Right lobe of liver (tissue), 6 donors: ENCODE results near the gene TAOK3. TPM values are rescaled to one million over a fixed set of nuclear protein-coding genes. Genes with fewer than 3 reads are reported as not detected.
"Not testable (repeated sequence)": the region's sequence is repeated elsewhere in the genome, so short reads cannot be mapped to it uniquely, and the experiment has no call there.

Experiments
- ATAC-seq, 4 donors: fragments of 200-7000 bp; cut with Tn5 transposase; one replicate each; pipeline ENCODE4 v1.9.1; 2020; ENCODE audit warnings: mild to moderate bottlenecking in 4 of 4, moderate library complexity in 4 of 4
- DNase-seq, 3 donors: peaks; one replicate each; pipeline ENCODE4 v3.0.0-alpha.2; 2020
- H3K27ac ChIP-seq, 3 donors: fragments of 200-600 bp; one replicate each; pipeline ENCODE4 v1.8.0; 2022
- H3K27me3 ChIP-seq, 2 donors: fragments of 200-600 bp; one replicate each; pipeline ENCODE4 v1.8.0; 2022
- H3K36me3 ChIP-seq, 4 donors: fragments of 200-600 bp; sonication (generic) in 1 of 4; one replicate each; pipeline versions ENCODE4 v1.5.1 to v1.8.0; 2017 to 2022; ENCODE audit warnings: control low read depth in 1 of 4
- H3K4me1 ChIP-seq, 4 donors: fragments of 200-600 bp; sonication (generic) in 1 of 4; one replicate each; pipeline versions ENCODE4 v1.5.1 to v1.8.0; 2017 to 2022; ENCODE audit warnings: control low read depth in 1 of 4
- H3K4me3 ChIP-seq, 3 donors: fragments of 200-600 bp; one replicate each; pipeline ENCODE4 v1.8.0; 2022
- H3K9me3 ChIP-seq, 4 donors: fragments of 200-600 bp; sonication (generic) in 1 of 4; one replicate each; pipeline versions ENCODE4 v1.5.1 to v1.8.0; 2017 to 2022; ENCODE audit warnings: control low read depth in 1 of 4
- POLR2A ChIP-seq: fragments of 450-650 bp; IDR thresholded peaks from one replicate; pipeline ENCODE4 v1.6.1; 2017; ENCODE audit warnings: antibody characterized with exemption, mild to moderate bottlenecking
- WGBS: methylation state at CpG from one replicate; pipeline ENCODE4 v1.1.6; 2018; ENCODE audit warnings: low coverage, low lambda C conversion rate; ENCODE audit not compliant: insufficient coverage; ENCODE audit errors: missing lambda C conversion rate; 5-methylcytosine and 5-hydroxymethylcytosine counted together
- intact Hi-C, 2 donors: fragments of 100-400 bp; cut with DNase I; formaldehyde crosslinking; loops; one replicate each; pipeline versions ENCODE4 v1.11.2 to v1.14.1; 2022
- total RNA-seq, 6 experiments: library from RNA; depleted of rRNA in 2 of 6; stranded (reverse); fragments of >200 nt in 2 of 6; fragmentation: NEBNext Ultra II Directional in 3 of 6; extraction: Animal tissue kit (Norgen Biotek cat#: 25700) in 3 of 6; gene quantifications; one replicate each; pipeline versions ENCODE4 v1.1.0 to v1.2.4, GENCODE V29; 2016 to 2023
- TF ChIP-seq, protein P1 (sequence below), 4 donors: fragments of 200-600 bp in 3 of 4; fragments of 450-650 bp in 1 of 4; IDR thresholded peaks; one replicate each; pipeline versions ENCODE4 v1.5.1 to v1.8.0; 2016 to 2022; ENCODE audit warnings: antibody characterized with exemption in 4 of 4, mild to moderate bottlenecking in 2 of 4
- donor health status: DM: no; HTN: yes; CAD: no.
- donor health status: DM: no; HTN: no; CAD: no.
- donor health status: DM: no; HTN: no; CAD: no.
- donor health status: DM: no; HTN: yes; CAD: no.
- donor health status: DM: no; HTN: yes; CAD: no.

Gene TAOK3
- total RNA-seq, 6 experiments from 2014 or later: 12.2 to 21.9 (median 17.7) TPM

DNA sequence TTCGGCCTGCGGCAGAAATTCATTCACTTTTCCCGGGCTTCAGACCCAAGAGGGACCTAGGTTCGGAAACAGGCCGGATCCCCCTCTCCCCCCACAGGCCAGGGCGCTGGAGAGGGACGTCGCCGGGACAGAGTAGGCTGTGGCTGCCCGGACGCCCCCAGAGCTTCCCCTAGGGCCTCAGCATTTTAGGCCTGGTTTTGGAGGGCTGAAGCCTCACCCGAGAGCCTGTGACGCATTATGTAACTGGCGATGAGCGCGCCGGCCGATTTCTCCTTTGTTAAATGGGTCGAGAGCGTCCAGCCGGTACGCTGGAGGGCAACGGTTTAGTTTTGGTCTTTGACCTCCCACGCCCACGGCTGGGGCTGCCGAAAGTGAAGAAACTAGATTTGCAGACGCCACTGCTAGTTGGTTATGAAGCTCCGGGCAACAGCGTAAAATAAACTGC is 236.1 kb downstream of the TAOK3 start:
- Histone ChIP-seq H3K9me3 (no peaks in the 10 kb centered on the region), H3K4me3 (peak overlapping the region; percentile 96 to 100 (median 98)), H3K27ac (peak overlapping the region; percentile 86 to 98 (median 93)), H3K27me3 (no peaks in the 10 kb centered on the region), H3K36me3 (peaks cover 0 to 34% (median 16%) of the 10 kb centered on the region in 4 donors), H3K4me1 (peaks cover 0 to 39% (median 19%) of the 10 kb centered on the region in 4 donors)
- intact Hi-C loops: no loop called here
- peak; percentile 74 for TF ChIP-seq POLR2A
- TF ChIP-seq, protein P1, sequence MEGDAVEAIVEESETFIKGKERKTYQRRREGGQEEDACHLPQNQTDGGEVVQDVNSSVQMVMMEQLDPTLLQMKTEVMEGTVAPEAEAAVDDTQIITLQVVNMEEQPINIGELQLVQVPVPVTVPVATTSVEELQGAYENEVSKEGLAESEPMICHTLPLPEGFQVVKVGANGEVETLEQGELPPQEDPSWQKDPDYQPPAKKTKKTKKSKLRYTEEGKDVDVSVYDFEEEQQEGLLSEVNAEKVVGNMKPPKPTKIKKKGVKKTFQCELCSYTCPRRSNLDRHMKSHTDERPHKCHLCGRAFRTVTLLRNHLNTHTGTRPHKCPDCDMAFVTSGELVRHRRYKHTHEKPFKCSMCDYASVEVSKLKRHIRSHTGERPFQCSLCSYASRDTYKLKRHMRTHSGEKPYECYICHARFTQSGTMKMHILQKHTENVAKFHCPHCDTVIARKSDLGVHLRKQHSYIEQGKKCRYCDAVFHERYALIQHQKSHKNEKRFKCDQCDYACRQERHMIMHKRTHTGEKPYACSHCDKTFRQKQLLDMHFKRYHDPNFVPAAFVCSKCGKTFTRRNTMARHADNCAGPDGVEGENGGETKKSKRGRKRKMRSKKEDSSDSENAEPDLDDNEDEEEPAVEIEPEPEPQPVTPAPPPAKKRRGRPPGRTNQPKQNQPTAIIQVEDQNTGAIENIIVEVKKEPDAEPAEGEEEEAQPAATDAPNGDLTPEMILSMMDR (IDR thresholded peaks at IDR 0.05): no peak
- DNase-seq (peak; percentile 86 to 92 (median 91)), ATAC-seq (peak; percentile 56 to 67 (median 62))
- 2% methylated on average over 13 of the region's 29 CpGs for WGBS

DNA sequence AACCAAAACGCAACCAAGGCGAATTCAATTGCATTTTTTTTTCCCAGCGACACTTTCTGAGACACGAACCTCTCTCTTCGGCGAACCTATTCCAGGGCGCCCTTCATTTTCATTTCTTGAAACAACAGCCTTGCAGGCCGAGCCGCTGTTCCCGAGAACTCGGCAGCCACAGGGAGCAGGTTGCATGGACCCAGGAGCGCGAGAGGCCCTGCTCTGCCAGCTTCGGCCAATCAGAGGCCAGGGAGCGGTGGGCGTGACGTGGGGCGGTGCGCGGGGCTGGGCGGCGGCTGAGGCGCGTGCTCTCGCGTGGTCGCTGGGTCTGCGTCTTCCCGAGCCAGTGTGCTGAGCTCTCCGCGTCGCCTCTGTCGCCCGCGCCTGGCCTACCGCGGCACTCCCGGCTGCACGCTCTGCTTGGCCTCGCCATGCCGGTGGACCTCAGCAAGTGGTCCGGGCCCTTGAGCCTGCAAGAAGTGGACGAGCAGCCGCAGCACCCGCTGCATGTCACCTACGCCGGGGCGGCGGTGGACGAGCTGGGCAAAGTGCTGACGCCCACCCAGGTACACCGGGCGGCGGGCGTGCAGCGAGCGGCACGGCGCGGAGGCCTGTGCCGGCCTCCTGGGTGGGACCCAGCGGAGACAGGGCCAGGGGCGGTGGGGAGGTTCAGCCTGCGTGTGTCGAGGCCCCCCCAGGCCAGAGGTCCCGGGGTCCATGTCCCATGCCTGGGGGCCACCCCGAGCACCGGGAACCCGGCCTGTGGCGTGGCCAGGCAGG is 236.7 kb downstream of the TAOK3 start, which contains the start of gene PEBP1:
TSS of gene PEBP1 (plus strand) at position 337 of the 771 bp plus-strand sequence. CDS start at position 423, 86 bp downstream.
- Histone ChIP-seq H3K4me3 (peak within 1 kb of the TSS; percentile 96 to 100 (median 98)), H3K4me1 (peaks cover 0 to 43% (median 18%) of the 10 kb centered on the region in 4 donors), H3K36me3 (peaks cover 0 to 28% (median 12%) of the 10 kb centered on the region in 4 donors), H3K9me3 (no peaks in the 10 kb centered on the region), H3K27me3 (no peaks in the 10 kb centered on the region), H3K27ac (peak within 1 kb of the TSS; percentile 86 to 98 (median 93))
- DNase-seq: peak; percentile 96 to 99 (median 98)
- peak; percentile 97 for TF ChIP-seq POLR2A
- TF ChIP-seq, protein P1 (IDR thresholded peaks at IDR 0.05): peak in 1 of 4 donors; percentile 5
- 0% methylated on average over 11 of the region's 70 CpGs for WGBS
- ATAC-seq: peak; percentile 85 to 97 (median 90)
- intact Hi-C loops: no loop called here

DNA sequence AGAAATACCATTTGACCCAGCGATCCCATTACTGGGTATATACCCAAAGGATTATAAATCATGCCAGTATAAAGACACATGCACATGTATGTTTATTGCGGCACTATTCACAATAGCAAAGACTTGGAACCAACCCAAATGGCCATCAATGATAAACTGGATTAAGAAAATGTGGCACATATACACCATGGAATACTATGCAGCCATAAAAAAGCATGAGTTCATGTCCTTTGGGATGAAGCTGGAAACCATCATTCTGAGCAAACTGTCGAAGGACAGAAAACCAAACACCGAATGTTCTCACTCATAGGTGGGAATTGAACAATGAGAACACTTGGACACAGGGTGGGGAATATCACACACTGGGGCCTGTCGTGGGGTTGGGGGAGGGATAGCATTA is 243.3 kb downstream of the TAOK3 start:
- H3K4me1 ChIP-seq: peaks cover 0 to 51% (median 19%) of the 10 kb centered on the region in 4 donors
- not testable (repeated sequence) for H3K9me3 ChIP-seq, H3K36me3 ChIP-seq, H3K4me3 ChIP-seq, ATAC-seq, DNase-seq, H3K27ac ChIP-seq, H3K27me3 ChIP-seq
- 92% methylated on average over 5 of the region's 5 CpGs for WGBS
- intact Hi-C loops: loop anchor here in 1 of 2 donors (10.0 kb wide), 1 partner anchor 245 kb away; the partner anchor contains the start of genes SUDS3 and TAOK3

DNA sequence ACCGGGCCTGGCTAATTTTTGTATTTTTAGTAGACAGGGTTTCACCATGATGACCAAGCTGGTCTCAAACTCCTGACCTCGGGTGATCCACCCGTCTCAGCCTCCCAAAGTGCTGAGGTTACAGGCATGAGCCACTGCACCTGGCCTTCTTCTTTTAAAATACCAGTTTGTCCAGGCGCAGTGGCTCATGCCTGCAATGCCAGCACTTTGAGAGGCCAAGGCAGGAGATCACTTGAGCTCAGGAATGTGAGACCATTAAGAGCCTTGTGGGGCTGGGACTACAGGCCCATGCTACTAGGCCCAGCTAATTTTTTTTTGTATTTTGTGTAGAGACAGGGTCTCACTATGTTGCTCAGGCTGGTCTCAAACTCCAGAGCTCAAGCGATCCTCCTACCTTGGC is 244.8 kb downstream of the TAOK3 start:
- no peak overlapping the region for H3K27ac ChIP-seq
- no peak for ATAC-seq
- H3K4me3 ChIP-seq: no peak overlapping the region
- WGBS: 100% methylated on average over 3 of the region's 5 CpGs
- H3K9me3 ChIP-seq: no peaks in the 10 kb centered on the region
- no peaks in the 10 kb centered on the region for H3K27me3 ChIP-seq
- intact Hi-C loops: loop anchor here in 1 of 2 donors (10.0 kb wide), 1 partner anchor 247 kb away; the partner anchor contains the start of genes SUDS3 and TAOK3
- peaks cover 0 to 57% (median 16%) of the 10 kb centered on the region in 4 donors for H3K4me1 ChIP-seq
- H3K36me3 ChIP-seq: no peaks in the 10 kb centered on the region
- DNase-seq: no peak
- TF ChIP-seq POLR2A: no peak
- TF ChIP-seq, protein P1 (IDR thresholded peaks at IDR 0.05): no peak
